ENCODE data around the gene VPREB3. TPM values are rescaled to one million over a fixed set of nuclear protein-coding genes. Genes with fewer than 3 reads are reported as not detected.

Gene VPREB3
- total and polyA plus RNA-seq, 10 of the 15 experiments (the other 5 are each of a cell fraction or from before 2014, with no cell fraction given): 0.75 to 79.5 (median 23.8) TPM

GRCh38 chr22:23712256-23712655 lies 42.0 kb downstream of the VPREB3 start:
- H3K4me3 ChIP-seq: no peak overlapping the region
- H4K20me1 ChIP-seq (ENCODE audit: control insufficient read depth, insufficient read depth): no peaks in the 10 kb centered on the region
- in situ Hi-C loops (cut with MboI): no loop called here
- ChIA-PET CTCF (no interaction called here), RAD21 (ENCODE audit: unreplicated experiment) (interaction anchor here (0.6 kb wide), 1 partner anchor 135 kb away, joined by 3 read pairs; no protein-coding TSS in a partner anchor), POLR2A (no interaction called here), SMC1A (ENCODE audit: uncharacterized antibody, unreplicated experiment) (interaction anchor here (1.0 to 1.3 kb wide), 2 partner anchors 16 to 24 kb away, joined by 3 read pairs; no protein-coding TSS in a partner anchor)
- no peak overlapping the region for H3K4me2 ChIP-seq (ENCODE audit: control insufficient read depth, insufficient read depth)
- FAIRE-seq (no peak), DNase-seq (ENCODE audit: low read depth, low spot score) (no peak), ATAC-seq (no peak)
- intact Hi-C loops (cut with micrococcal nuclease; ENCODE audit: unreplicated experiment): no loop called here
- no peaks in the 10 kb centered on the region for H3K27me3 ChIP-seq (replicated peaks in 1 of 2; ENCODE audit: control insufficient read depth in 2 of 2, insufficient read depth in 2 of 2, low read length in 1 of 2)
- peaks cover 16% of the 10 kb centered on the region for H3K4me1 ChIP-seq (ENCODE audit: control insufficient read depth, insufficient read depth, low read length)
- peaks cover 12 to 16% of the 10 kb centered on the region in 2 experiments; a peak in 3 of 4 replicates for H3K36me3 ChIP-seq (ENCODE audit: control insufficient read depth in 2 of 2, insufficient read depth in 2 of 2, low read length in 1 of 2)
- no peak overlapping the region for H3K9ac ChIP-seq (ENCODE audit: control insufficient read depth, insufficient read depth, low read length)
- H3K27ac ChIP-seq (ENCODE audit: control insufficient read depth, insufficient read depth): no peak overlapping the region
- WGBS (ENCODE audit: insufficient coverage, insufficient replicate concordance, low lambda C conversion rate, missing lambda C conversion rate): 92% methylated on average over 12 of the region's 12 CpGs
- peaks cover 12% of the 10 kb centered on the region for H3K79me2 ChIP-seq (ENCODE audit: control insufficient read depth, insufficient read depth, low read length)
- BruUV-seq (replicated peaks): no TSS peak
- TF ChIP-seq CEBPZ (IDR thresholded peaks at IDR 0.05; ENCODE audit: low read depth, low read length): no peak
- no peak for TF ChIP-seq SREBF2 (IDR thresholded peaks at IDR 0.05; ENCODE audit: low read length)
- TF ChIP-seq SMAD1 (IDR thresholded peaks at IDR 0.05; ENCODE audit: low read depth, partially characterized antibody): no peak
- TF ChIP-seq IRF3 (IDR thresholded peaks at IDR 0.05): no peak
- TF ChIP-seq EP300 (IDR thresholded peaks at IDR 0.05; ENCODE audit: borderline replicate concordance in 1 of 2, control insufficient read depth in 1 of 2, low read depth in 2 of 2, low read length in 2 of 2): no peak
- TF ChIP-seq ZZZ3 (IDR thresholded peaks at IDR 0.05; ENCODE audit: control insufficient read depth, insufficient read length, low read depth): no peak
- TF ChIP-seq POLR2A (IDR thresholded peaks at IDR 0.05; ENCODE audit: low read depth, low read length): no peak
- TF ChIP-seq RELB (IDR thresholded peaks at IDR 0.05; ENCODE audit: low read depth): no peak
- no peak for TF ChIP-seq ELK1 (IDR thresholded peaks at IDR 0.05; ENCODE audit: low read depth, low read length)
- TF ChIP-seq MAX (IDR thresholded peaks at IDR 0.05; ENCODE audit: low read depth, low read length): no peak
- TF ChIP-seq RFX5 (IDR thresholded peaks at IDR 0.05; ENCODE audit: low read depth, low read length): no peak
- no peak for TF ChIP-seq SMARCA5 (IDR thresholded peaks at IDR 0.05)
- no peak for TF ChIP-seq TCF12 (IDR thresholded peaks at IDR 0.05; ENCODE audit: low read depth, low read length)
- TF ChIP-seq BCL3 (IDR thresholded peaks at IDR 0.05; ENCODE audit: borderline replicate concordance, insufficient read depth, low read depth, low read length, poor library complexity, severe bottlenecking): no peak
- no peak overlapping the region for H2AFZ ChIP-seq (ENCODE audit: control insufficient read depth, low read depth, low read length)
- H3K9me3 ChIP-seq (replicated peaks; ENCODE audit: control insufficient read depth, insufficient read depth, low read length): no peaks in the 10 kb centered on the region

Data from GM12878 (cell line).